H1 (cell line): Measurements from ENCODE around the gene TCF7L2. TPM values are rescaled to one million over a fixed set of nuclear protein-coding genes. Genes with fewer than 3 reads are reported as not detected.

Source experiments
- CTCF ChIA-PET: fragments of 300-600 bp; sonication (Branson Sonifier 250); formaldehyde crosslinking; loops from one replicate; lab custom pipeline; 2021; ENCODE audit not compliant: partially characterized antibody; lab: Charles Lee
- POLR2A ChIA-PET: fragments of 300-600 bp; sonication (Branson Sonifier 250); formaldehyde crosslinking; loops from one replicate; lab custom pipeline; 2021; ENCODE audit warnings: inconsistent platforms; ENCODE audit not compliant: partially characterized antibody; lab: Charles Lee
- DNase-seq, 2 experiments: peaks; one replicate each; pipeline versions ENCODE4 v3.0.0 to v3.0.0-alpha.2; 2010 to 2022; ENCODE audit warnings: low spot score in 2 of 2, low read depth in 1 of 2, mixed read lengths in 1 of 2
- FAIRE-seq: peaks from 2 replicates; lab custom pipeline; 2011; peaks lifted over from hg19 to GRCh38; lab: Jason Lieb, UNC
- H2AFZ ChIP-seq: 2 replicates; pipeline ENCODE4 v1.8.1; 2012; ENCODE audit warnings: low read length, inconsistent platforms
- H2AK5ac ChIP-seq: 2 replicates; pipeline ENCODE4 v1.6.1; 2013; ENCODE audit warnings: low read depth, low read length
- H2BK120ac ChIP-seq: replicated peaks from 2 replicates; pipeline ENCODE3; 2013; ENCODE audit warnings: low read depth, low read length, inconsistent platforms
- H2BK12ac ChIP-seq: 2 replicates; pipeline ENCODE4 v1.6.1; 2013; ENCODE audit warnings: low read depth, low read length
- H2BK15ac ChIP-seq: 2 replicates; pipeline ENCODE4 v1.6.1; 2013; ENCODE audit warnings: low read length
- H2BK20ac ChIP-seq: 2 replicates; pipeline ENCODE4 v1.6.1; 2013; ENCODE audit warnings: low read length
- H2BK5ac ChIP-seq: 2 replicates; pipeline ENCODE4 v1.6.1; 2013; ENCODE audit warnings: low read depth, low read length
- H3K14ac ChIP-seq: 2 replicates; pipeline ENCODE4 v1.6.1; 2013; ENCODE audit warnings: inconsistent platforms; ENCODE audit not compliant: insufficient read length
- H3K18ac ChIP-seq: 2 replicates; pipeline ENCODE4 v1.6.1; 2013; ENCODE audit warnings: low read length; ENCODE audit errors: extremely low read depth
- H3K23ac ChIP-seq: 2 replicates; pipeline ENCODE4 v1.6.1; 2013; ENCODE audit warnings: inconsistent platforms; ENCODE audit not compliant: insufficient read length
- H3K23me2 ChIP-seq: 2 replicates; pipeline ENCODE4 v1.6.1; 2013; ENCODE audit warnings: low read depth, low read length
- H3K27ac ChIP-seq: 2 replicates; pipeline ENCODE4 v1.6.1; 2011; ENCODE audit warnings: low read depth, low read length, inconsistent platforms
- H3K27me3 ChIP-seq, 4 experiments: replicated peaks in 1 of 4; 1 replicate in 1 of 4; 2 replicates in 3 of 4; pipeline versions ENCODE4 v1.6.1 to v1.8.1; 2011 to 2013; ENCODE audit warnings: low read length in 3 of 4, mild to moderate bottlenecking in 3 of 4, inconsistent platforms in 2 of 4, mixed read lengths in 2 of 4, moderate library complexity in 1 of 4; ENCODE audit not compliant: control insufficient read depth in 3 of 4, insufficient read depth in 3 of 4; ENCODE audit errors: extremely low read depth in 1 of 4
- H3K36me3 ChIP-seq, 4 experiments: 2 replicates each; pipeline versions ENCODE4 v1.6.1 to v1.8.1; 2011 to 2013; ENCODE audit warnings: mild to moderate bottlenecking in 4 of 4, low read length in 3 of 4, moderate library complexity in 2 of 4, control low read depth in 1 of 4, inconsistent platforms in 1 of 4; ENCODE audit not compliant: insufficient read depth in 4 of 4, control insufficient read depth in 2 of 4
- H3K4ac ChIP-seq: replicated peaks from 2 replicates; pipeline ENCODE3; 2013; ENCODE audit warnings: low read length, low read depth, mixed read lengths, inconsistent platforms; ENCODE audit not compliant: insufficient read length
- H3K4me1 ChIP-seq, 4 experiments: replicated peaks in 1 of 4; 1 replicate in 1 of 4; 2 replicates in 3 of 4; pipeline versions ENCODE4 v1.6.1 to v1.8.1; 2011 to 2013; ENCODE audit warnings: low read length in 3 of 4, inconsistent platforms in 2 of 4, mixed read lengths in 1 of 4; ENCODE audit not compliant: insufficient read depth in 4 of 4, control insufficient read depth in 3 of 4
- H3K4me2 ChIP-seq, 2 experiments: 2 replicates each; pipeline versions ENCODE4 v1.6.1 to v1.8.1; 2011 to 2013; ENCODE audit warnings: low read depth in 2 of 2, low read length in 2 of 2, control low read depth in 1 of 2, inconsistent platforms in 1 of 2, mild to moderate bottlenecking in 1 of 2; ENCODE audit not compliant: insufficient read depth in 1 of 2
- H3K4me3 ChIP-seq, 4 experiments: fragments of 200-600, 300-600 bp in 1 of 4; sonication (generic), shearing (Covaris generic), sonication (Bioruptor Twin) in 1 of 4; 2 replicates each; pipeline versions ENCODE4 v1.5.1 to v1.8.1; 2011 to 2016; ENCODE audit warnings: low read length in 4 of 4, low read depth in 3 of 4, control low read depth in 2 of 4, inconsistent platforms in 2 of 4, mild to moderate bottlenecking in 2 of 4, mixed read lengths in 1 of 4, moderate library complexity in 1 of 4; ENCODE audit not compliant: insufficient read depth in 2 of 4; ENCODE audit errors: extremely low read depth in 1 of 4
- H3K56ac ChIP-seq: replicated peaks from 2 replicates; pipeline ENCODE3; 2013; ENCODE audit warnings: low read depth, mild to moderate bottlenecking, mixed read lengths, low read length, inconsistent platforms; ENCODE audit not compliant: insufficient read length
- H3K79me1 ChIP-seq: 2 replicates; pipeline ENCODE4 v1.6.1; 2013; ENCODE audit warnings: low read depth, low read length, control low read depth
- H3K79me2 ChIP-seq, 2 experiments: 2 replicates each; pipeline versions ENCODE4 v1.6.1 to v1.8.1; 2012 to 2013; ENCODE audit warnings: low read length in 2 of 2, mild to moderate bottlenecking in 2 of 2, inconsistent platforms in 1 of 2; ENCODE audit not compliant: insufficient read depth in 2 of 2, control insufficient read depth in 1 of 2
- H3K9ac ChIP-seq, 4 experiments: replicated peaks in 1 of 4; 1 replicate in 1 of 4; 2 replicates in 3 of 4; pipeline versions ENCODE4 v1.6.1 to v1.8.1; 2011 to 2013; ENCODE audit warnings: low read depth in 3 of 4, low read length in 3 of 4, control low read depth in 2 of 4, mild to moderate bottlenecking in 2 of 4, moderate library complexity in 2 of 4, inconsistent platforms in 1 of 4; ENCODE audit errors: extremely low read depth in 1 of 4
- H3K9me3 ChIP-seq, 2 experiments: 2 replicates each; pipeline versions ENCODE4 v1.6.1 to v1.8.1; 2012 to 2013; ENCODE audit warnings: mild to moderate bottlenecking in 2 of 2, moderate library complexity in 2 of 2, control low read depth in 1 of 2, inconsistent platforms in 1 of 2, low read depth in 1 of 2, low read length in 1 of 2, mixed read lengths in 1 of 2; ENCODE audit not compliant: insufficient read depth in 2 of 2
- H4K20me1 ChIP-seq, 2 experiments: replicated peaks in 1 of 2; 2 replicates each; pipeline versions ENCODE3 to v1.8.1; 2011 to 2013; ENCODE audit warnings: inconsistent platforms in 2 of 2, low read length in 2 of 2, mild to moderate bottlenecking in 1 of 2; ENCODE audit not compliant: insufficient read depth in 2 of 2, control insufficient read depth in 1 of 2
- H4K5ac ChIP-seq: 2 replicates; pipeline ENCODE4 v1.6.1; 2013; ENCODE audit warnings: low read length, low read depth, mixed read lengths, inconsistent platforms; ENCODE audit not compliant: insufficient read length
- H4K8ac ChIP-seq: 2 replicates; pipeline ENCODE4 v1.8.0; 2013; ENCODE audit warnings: mild to moderate bottlenecking, moderate library complexity, low read length, inconsistent platforms; ENCODE audit not compliant: insufficient read depth; ENCODE audit errors: extremely low read depth
- H4K91ac ChIP-seq: replicated peaks from 2 replicates; pipeline ENCODE3; 2013; ENCODE audit warnings: low read length, mixed read lengths, inconsistent platforms; ENCODE audit not compliant: insufficient read length
- BCL11A ChIP-seq, 2 experiments: IDR thresholded peaks; one replicate each; pipeline ENCODE4 v1.6.1; 2011; ENCODE audit warnings: low read depth in 2 of 2, low read length in 2 of 2, mild to moderate bottlenecking in 2 of 2
- E2F6 ChIP-seq: IDR thresholded peaks from 2 replicates; pipeline ENCODE4 v1.6.1; 2012; ENCODE audit warnings: inconsistent platforms
- SAP30 ChIP-seq: fragments of 300-600 bp; sonication (generic); IDR thresholded peaks from 2 replicates; pipeline ENCODE4 v1.7.1; 2012; ENCODE audit warnings: low read length, moderate library complexity, mild to moderate bottlenecking, inconsistent platforms; ENCODE audit not compliant: insufficient read depth, insufficient replicate concordance
- SIN3A ChIP-seq, 2 experiments: IDR thresholded peaks in 1 of 2; conservative IDR thresholded peaks in 1 of 2; 2 replicates each; pipeline ENCODE4 v1.6.1; 2011 to 2012; ENCODE audit warnings: low read length in 2 of 2, improper control_type of control experiment in 1 of 2, low read depth in 1 of 2, mild to moderate bottlenecking in 1 of 2
- SP2 ChIP-seq: IDR thresholded peaks from 2 replicates; pipeline ENCODE4 v1.6.1; 2012; ENCODE audit warnings: mild to moderate bottlenecking, low read length, inconsistent platforms
- TCF12 ChIP-seq: IDR thresholded peaks from 2 replicates; pipeline ENCODE4 v1.6.1; 2011; ENCODE audit warnings: low read depth, mild to moderate bottlenecking, low read length
- TEAD4 ChIP-seq: IDR thresholded peaks from 2 replicates; pipeline ENCODE4 v1.6.1; 2012; ENCODE audit warnings: low read depth, low read length, inconsistent platforms, mixed read lengths
- USF2 ChIP-seq: IDR thresholded peaks from 2 replicates; pipeline ENCODE4 v1.6.1; 2011; ENCODE audit warnings: low read length, improper control_type of control experiment
- WGBS, 2 experiments: shearing (Covaris generic) in 1 of 2; methylation state at CpG; one replicate each; pipeline versions ENCODE4 v1.1.6 to v1.1.7; 2013 to 2015; ENCODE audit warnings: low lambda C conversion rate in 2 of 2, mixed read lengths in 2 of 2, inconsistent platforms in 1 of 2, low coverage in 1 of 2, missing lambda C conversion rate in 1 of 2; ENCODE audit not compliant: insufficient replicate concordance in 2 of 2, insufficient coverage in 1 of 2, insufficient read length in 1 of 2; ENCODE audit errors: extremely low coverage in 1 of 2, missing lambda C conversion rate in 1 of 2; 5-methylcytosine and 5-hydroxymethylcytosine counted together
- polyA plus RNA-seq, 7 experiments: library from polyadenylated mRNA; depleted of rRNA in 3 of 7; stranded (reverse) in 5 of 7; unstranded in 2 of 7; fragments of >200 nt in 5 of 7; fragments of 200-250 nt in 2 of 7; gene quantifications; 1 replicate in 5 of 7; 2 replicates in 1 of 7; 4 replicates in 1 of 7; pipeline versions ENCODE4 v1.2.1 to v1.2.3, GENCODE V29; 2011 to 2013; ENCODE audit warnings: missing spikeins in 2 of 7, mixed read lengths in 2 of 7
- total RNA-seq: library from RNA; stranded (reverse); fragmentation: NEBNext Ultra II Directional; extraction: Animal tissue kit (Norgen Biotek cat#: 25700); gene quantifications from 2 replicates; pipeline ENCODE4 v1.2.1, GENCODE V29; 2021

Gene TCF7L2
- total and polyA plus RNA-seq, 2 of the 8 experiments (the other 6 are each of a cell fraction or from before 2014, with no cell fraction given) = 33.9 to 67.3 TPM

- no peak for FAIRE-seq
- Histone ChIP-seq H4K8ac (no peak overlapping the region), H3K9me3 (no peaks in the 10 kb centered on the region), H2BK120ac (no peak overlapping the region), H3K4me3 (no peak overlapping the region), H3K9ac (no peak overlapping the region), H3K23me2 (no peaks in the 10 kb centered on the region; the same call in 1 of the 2 replicates), H3K27ac (no peak overlapping the region), H3K4me2 (no peak overlapping the region), H2BK15ac (no peak overlapping the region), H2AK5ac (no peak overlapping the region), H3K4ac (no peak overlapping the region)
- CTCF ChIA-PET = interaction anchor here (0.8 kb wide), 1 partner anchor 15 kb away, joined by 3 read pairs; no protein-coding TSS in a partner anchor
- no peak for TF ChIP-seq SIN3A (conservative IDR thresholded peaks at IDR 0.05 in 1 of 2, IDR thresholded peaks at IDR 0.05 in 1 of 2; ENCODE audit: low read depth in 1 of 2, low read length in 2 of 2)
- no peak for TF ChIP-seq SP2
- no peak for TF ChIP-seq E2F6
- no peak for TF ChIP-seq SAP30
- no peak for TF ChIP-seq USF2
- no peak for TF ChIP-seq TCF12
- no peak for TF ChIP-seq BCL11A (IDR thresholded peaks at IDR 0.05; ENCODE audit: low read depth in 2 of 2, low read length in 2 of 2)
- no peak for TF ChIP-seq TEAD4
- TF ChIP-seq, all 59 proteins: peak for 0
- Histone ChIP-seq H3K79me1 (peaks cover 2% of the 10 kb centered on the region; the same call in 1 of the 2 replicates), H4K91ac (no peak overlapping the region), H4K5ac (no peak overlapping the region), H2BK12ac (no peak overlapping the region), H3K79me2 (peaks cover 0 to 5% of the 10 kb centered on the region in 2 experiments; a peak in 1 of 4 replicates), H3K27me3 (no peaks in the 10 kb centered on the region), H3K4me1 (no peaks in the 10 kb centered on the region), H2BK5ac (no peak overlapping the region), H2AFZ (no peak overlapping the region), H3K18ac (no peak overlapping the region), H3K14ac (no peak overlapping the region), H3K23ac (no peak overlapping the region), H3K56ac (no peak overlapping the region), H3K36me3 (peaks cover 32 to 100% (median 84%) of the 10 kb centered on the region in 4 experiments), H4K20me1 (peaks cover 0 to 2% of the 10 kb centered on the region in 2 experiments), H2BK20ac (no peak overlapping the region)
- POLR2A ChIA-PET = no interaction called here
- no peak for DNase-seq
- WGBS, 2 experiments = 93% methylated on average over 4 of the region's 4 CpGs; no CpG with 5 or more reads in 1 of the 2 experiments
These were observed 198.9 kb downstream of the TCF7L2 start for GRCh38 chr10:113148901-113149300.
